ENCODE measurements around the gene CEP164. TPM values are rescaled to one million over a fixed set of nuclear protein-coding genes. Genes with fewer than 3 reads are reported as not detected.

The CEP164 gene
- total and polyA plus RNA-seq, 8 donors: 27.4 to 43.6 (median 33.5) TPM

DNA sequence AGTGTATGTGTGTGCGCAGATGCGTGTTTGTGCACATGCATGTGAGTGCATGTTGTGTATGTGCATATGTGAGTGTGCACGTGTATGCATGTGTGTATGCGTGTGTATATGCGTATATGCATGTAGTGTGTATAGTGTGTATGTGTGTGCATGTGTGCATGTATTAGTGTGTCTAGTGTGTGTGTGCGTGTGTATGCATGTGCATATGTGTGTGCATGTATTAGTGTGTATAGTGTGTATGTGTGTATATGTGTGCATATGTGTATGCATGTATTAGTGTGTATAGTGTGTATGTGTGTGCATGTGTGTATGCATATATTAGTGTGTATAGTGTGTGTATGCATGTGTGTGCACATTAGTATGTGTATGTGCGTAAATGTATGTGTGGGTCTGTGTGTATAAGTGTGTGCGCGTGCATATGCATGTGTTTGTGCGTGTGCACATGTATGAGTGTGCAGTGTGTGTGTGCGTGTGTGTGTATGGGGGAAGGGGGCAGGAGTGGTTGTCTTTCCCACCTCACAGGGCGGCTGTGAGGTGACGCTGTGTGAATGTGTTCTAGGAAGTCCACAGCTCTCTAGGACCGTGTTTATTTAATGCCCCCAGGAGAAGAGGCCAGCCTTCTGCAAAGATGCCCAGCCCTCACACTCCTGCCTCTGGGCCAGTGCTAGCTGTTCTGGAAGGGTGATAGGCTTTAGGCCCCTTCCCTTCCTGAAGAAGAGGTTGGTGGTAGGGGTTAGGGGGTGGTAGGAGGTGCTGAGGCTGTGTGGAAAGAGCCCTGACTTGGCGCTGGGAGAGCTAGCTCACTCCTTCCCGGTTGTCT, 114.6 kb downstream of the CEP164 start:
- H3K9me3 ChIP-seq: no peaks in the 10 kb centered on the region
- peaks cover 11 to 28% of the 10 kb centered on the region in 2 donors for H3K27me3 ChIP-seq
- intact Hi-C loops (cut with DNase I): no loop called here
- ATAC-seq (no peak), DNase-seq (no peak)
- H3K4me1 ChIP-seq: peaks cover 0 to 3% of the 10 kb centered on the region in 2 donors
- no peaks in the 10 kb centered on the region for H3K36me3 ChIP-seq
- H3K4me3 ChIP-seq: no peak overlapping the region
- TF ChIP-seq, protein P1, sequence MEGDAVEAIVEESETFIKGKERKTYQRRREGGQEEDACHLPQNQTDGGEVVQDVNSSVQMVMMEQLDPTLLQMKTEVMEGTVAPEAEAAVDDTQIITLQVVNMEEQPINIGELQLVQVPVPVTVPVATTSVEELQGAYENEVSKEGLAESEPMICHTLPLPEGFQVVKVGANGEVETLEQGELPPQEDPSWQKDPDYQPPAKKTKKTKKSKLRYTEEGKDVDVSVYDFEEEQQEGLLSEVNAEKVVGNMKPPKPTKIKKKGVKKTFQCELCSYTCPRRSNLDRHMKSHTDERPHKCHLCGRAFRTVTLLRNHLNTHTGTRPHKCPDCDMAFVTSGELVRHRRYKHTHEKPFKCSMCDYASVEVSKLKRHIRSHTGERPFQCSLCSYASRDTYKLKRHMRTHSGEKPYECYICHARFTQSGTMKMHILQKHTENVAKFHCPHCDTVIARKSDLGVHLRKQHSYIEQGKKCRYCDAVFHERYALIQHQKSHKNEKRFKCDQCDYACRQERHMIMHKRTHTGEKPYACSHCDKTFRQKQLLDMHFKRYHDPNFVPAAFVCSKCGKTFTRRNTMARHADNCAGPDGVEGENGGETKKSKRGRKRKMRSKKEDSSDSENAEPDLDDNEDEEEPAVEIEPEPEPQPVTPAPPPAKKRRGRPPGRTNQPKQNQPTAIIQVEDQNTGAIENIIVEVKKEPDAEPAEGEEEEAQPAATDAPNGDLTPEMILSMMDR (IDR thresholded peaks at IDR 0.05): no peak
- no peak overlapping the region for H3K27ac ChIP-seq

DNA sequence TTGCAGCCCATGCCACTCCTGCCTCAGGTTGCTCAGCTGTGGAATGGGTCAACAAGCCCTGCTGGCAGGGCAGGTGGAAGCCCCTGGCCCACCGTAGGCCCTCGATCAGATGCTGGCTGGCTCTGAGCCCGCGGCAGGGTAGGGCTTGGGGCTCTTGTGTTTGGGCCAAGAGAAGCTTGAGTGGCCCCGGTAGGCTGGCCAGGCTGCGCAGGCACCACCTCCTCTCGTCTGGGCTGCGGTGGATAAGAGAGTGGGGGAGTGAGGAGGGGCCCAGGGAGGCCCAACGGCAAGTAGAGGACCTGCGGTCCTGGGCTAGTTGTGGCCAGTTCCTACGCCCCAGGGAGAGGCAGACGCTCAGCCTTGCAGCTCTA, 115.2 kb downstream of the CEP164 start:
- peaks cover 11 to 28% of the 10 kb centered on the region in 2 donors for H3K27me3 ChIP-seq
- ATAC-seq: peak; percentile 18
- intact Hi-C loops (cut with DNase I): no loop called here
- no peak overlapping the region for H3K4me3 ChIP-seq
- H3K4me1 ChIP-seq: peaks cover 0 to 3% of the 10 kb centered on the region in 2 donors
- DNase-seq: no peak
- no peak overlapping the region for H3K27ac ChIP-seq
- TF ChIP-seq, protein P1 (IDR thresholded peaks at IDR 0.05): no peak
- H3K36me3 ChIP-seq: no peaks in the 10 kb centered on the region
- no peaks in the 10 kb centered on the region for H3K9me3 ChIP-seq

DNA sequence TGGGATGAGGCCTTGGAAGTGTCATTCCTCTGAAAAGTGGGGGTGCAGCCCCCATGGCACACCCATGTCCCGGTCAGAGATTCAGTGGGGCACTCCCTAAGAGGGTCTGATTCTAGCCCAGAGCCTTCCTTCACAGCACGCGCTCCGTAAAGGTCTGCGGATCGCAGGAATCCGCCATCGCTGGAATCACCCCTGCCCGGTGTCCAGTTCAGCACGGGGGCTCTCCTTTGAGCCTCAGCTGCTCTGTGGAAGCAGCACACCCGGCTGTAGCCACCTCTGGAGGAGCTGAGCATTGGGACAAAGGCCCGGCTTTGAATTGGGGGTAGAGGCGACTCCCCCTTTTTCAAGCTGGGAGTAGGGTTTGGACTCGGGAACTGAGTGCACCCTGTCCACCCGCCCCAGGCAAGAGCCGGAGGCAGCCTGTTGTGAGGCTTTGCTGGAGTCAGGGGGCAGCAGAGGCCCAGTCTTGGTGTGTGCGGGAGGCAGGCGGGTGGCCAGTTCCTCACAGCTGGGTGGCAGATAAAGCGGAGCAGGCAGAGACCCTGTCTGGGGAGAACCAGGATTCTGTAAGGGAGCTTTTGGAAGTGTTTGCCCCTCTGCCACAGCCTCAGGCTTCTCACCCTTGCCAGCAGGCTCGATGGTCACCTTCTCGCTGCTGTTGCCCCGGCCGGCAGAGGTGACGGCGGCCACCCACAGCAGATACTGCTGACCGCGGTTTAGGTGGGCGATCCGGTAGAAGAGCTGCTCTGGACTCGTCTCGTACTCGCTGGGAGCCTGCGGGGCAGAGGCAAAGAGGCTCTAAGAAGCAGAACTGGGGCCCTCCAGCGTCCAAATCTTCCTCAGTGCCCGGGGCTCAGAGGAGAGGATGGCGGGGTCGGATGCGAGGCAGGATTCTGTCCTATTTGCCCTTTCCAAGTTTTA, 115.9 kb downstream of the CEP164 start:
- H3K4me1 ChIP-seq: peaks cover 0 to 3% of the 10 kb centered on the region in 2 donors
- TF ChIP-seq, protein P1 (IDR thresholded peaks at IDR 0.05): peak; percentile 28 to 38
- DNase-seq (peak in 2 of 4 donors; percentile 63 to 78), ATAC-seq (peak; percentile 96)
- H3K9me3 ChIP-seq: no peaks in the 10 kb centered on the region
- H3K27ac ChIP-seq: no peak overlapping the region
- H3K4me3 ChIP-seq: no peak overlapping the region
- H3K36me3 ChIP-seq: no peaks in the 10 kb centered on the region
- H3K27me3 ChIP-seq: peaks cover 11 to 28% of the 10 kb centered on the region in 2 donors
- intact Hi-C loops (cut with DNase I): no loop called here

DNA sequence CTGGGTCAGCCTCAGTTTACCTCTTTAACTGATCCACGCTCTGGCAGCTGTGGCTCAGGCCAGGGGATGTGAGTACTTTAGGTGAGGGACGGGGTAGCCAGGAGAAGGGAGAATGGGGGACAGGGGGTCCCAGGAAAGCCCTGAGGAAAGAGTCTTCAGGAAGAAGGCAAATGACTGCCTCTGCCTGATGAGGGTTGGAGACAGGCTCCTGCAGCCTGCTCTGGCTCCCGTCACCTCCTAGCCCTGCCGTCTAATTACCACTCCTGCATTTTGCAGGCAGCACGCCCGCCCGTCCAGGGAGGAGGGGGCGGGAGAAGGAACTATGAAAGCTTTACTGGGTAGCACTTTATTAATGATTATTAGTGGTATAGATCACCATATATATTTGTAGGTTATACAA, 116.6 kb downstream of the CEP164 start:
- no peak for ATAC-seq
- Histone ChIP-seq H3K4me1 (peaks cover 0 to 3% of the 10 kb centered on the region in 2 donors), H3K4me3 (no peak overlapping the region), H3K36me3 (no peaks in the 10 kb centered on the region), H3K27me3 (peaks cover 11 to 28% of the 10 kb centered on the region in 2 donors), H3K9me3 (no peaks in the 10 kb centered on the region), H3K27ac (no peak overlapping the region)
- no peak for DNase-seq
- TF ChIP-seq, protein P1 (IDR thresholded peaks at IDR 0.05): no peak
- intact Hi-C loops (cut with DNase I): no loop called here
